ENCODE measurements around the gene IGF2R.
A peak's percentile ranks its signal among the peaks of the same experiment; 100 is the strongest.
"Not testable (repeated sequence)": the region's sequence is repeated elsewhere in the genome, so short reads cannot be mapped to it uniquely, and the experiment has no call there.

IGF2R gene

GRCh38 chr6:159996626-159997497 is 28.0 kb downstream of the IGF2R start:
- DNase-seq (ENCODE audit: low spot score) = no peak

GRCh38 chr6:159997498-159998101 is 28.7 kb downstream of the IGF2R start:
- DNase-seq (ENCODE audit: low spot score) = no peak

GRCh38 chr6:159998538-159998937 is 29.7 kb downstream of the IGF2R start:
- no peak for DNase-seq (ENCODE audit: low spot score)

GRCh38 chr6:159999240-159999671 is 30.4 kb downstream of the IGF2R start:
- DNase-seq (ENCODE audit: low spot score) = no peak

GRCh38 chr6:160000280-160000704 is 31.4 kb downstream of the IGF2R start:
- DNase-seq (ENCODE audit: low spot score) = no peak

GRCh38 chr6:160000893-160001427 is 32.1 kb downstream of the IGF2R start:
- DNase-seq (ENCODE audit: low spot score) = not testable (repeated sequence)

- DNase-seq (ENCODE audit: low spot score) = no peak
Measured at GRCh38 chr6:160002882-160003281, 34.0 kb downstream of the IGF2R start.

GRCh38 chr6:160004018-160004417 is 35.1 kb downstream of the IGF2R start:
- no peak for DNase-seq (ENCODE audit: low spot score)

GRCh38 chr6:160004419-160005175 is 35.7 kb downstream of the IGF2R start:
- no peak for DNase-seq (ENCODE audit: low spot score)

GRCh38 chr6:160005211-160005610 is 36.3 kb downstream of the IGF2R start:
- DNase-seq (ENCODE audit: low spot score) = no peak

- DNase-seq (ENCODE audit: low spot score) = peak; percentile 37
Measured at GRCh38 chr6:160005861-160006540, 37.1 kb downstream of the IGF2R start.

- no peak for DNase-seq (ENCODE audit: low spot score)
Measured at GRCh38 chr6:160007145-160007544, 38.3 kb downstream of the IGF2R start.

- DNase-seq (ENCODE audit: low spot score) = no peak
Measured at GRCh38 chr6:160007611-160008010, 38.7 kb downstream of the IGF2R start.

- peak; percentile 67 for DNase-seq (ENCODE audit: low spot score)
Measured at GRCh38 chr6:160010067-160010466, 41.2 kb downstream of the IGF2R start.

- DNase-seq (ENCODE audit: low spot score) = no peak
Measured at GRCh38 chr6:160013987-160014868, 45.3 kb downstream of the IGF2R start.

GRCh38 chr6:160014869-160015182 is 45.9 kb downstream of the IGF2R start:
- no peak for DNase-seq (ENCODE audit: low spot score)

GRCh38 chr6:160015778-160016684 is 47.1 kb downstream of the IGF2R start:
- no peak for DNase-seq (ENCODE audit: low spot score)

- no peak for DNase-seq (ENCODE audit: low spot score)
Measured at GRCh38 chr6:160022101-160022500, 53.2 kb downstream of the IGF2R start.

- DNase-seq (ENCODE audit: low spot score) = no peak
Measured at GRCh38 chr6:160022793-160023192, 53.9 kb downstream of the IGF2R start.

GRCh38 chr6:160024152-160024551 is 55.3 kb downstream of the IGF2R start:
- no peak for DNase-seq (ENCODE audit: low spot score)
